ENCODE measurements around the gene ANKUB1.
A peak's percentile ranks its signal among the peaks of the same experiment; 100 is the strongest.

ANKUB1 gene

GRCh38 chr3:149726716-149727407, 65.5 kb downstream of the ANKUB1 start:
- TF ChIP-seq POLR2A (IDR thresholded peaks at IDR 0.05; ENCODE audit: extremely low read depth, insufficient read length) (no peak), MYC (IDR thresholded peaks at IDR 0.05; ENCODE audit: low read depth, low read length) (no peak), MAX (IDR thresholded peaks at IDR 0.05; ENCODE audit: low read depth, low read length) (no peak), CTCF (IDR thresholded peaks at IDR 0.05; ENCODE audit: low read depth, low read length) (no peak)
- DNase-seq (ENCODE audit: low read depth) = no peak
- H3K4me3 ChIP-seq (ENCODE audit: low read depth, low read length) = no peak overlapping the region

GRCh38 chr3:149723781-149724180, 68.6 kb downstream of the ANKUB1 start:
- TF ChIP-seq CTCF (IDR thresholded peaks at IDR 0.05; ENCODE audit: low read depth, low read length) (no peak), POLR2A (IDR thresholded peaks at IDR 0.05; ENCODE audit: extremely low read depth, insufficient read length) (no peak), MAX (IDR thresholded peaks at IDR 0.05; ENCODE audit: low read depth, low read length) (no peak), MYC (IDR thresholded peaks at IDR 0.05; ENCODE audit: low read depth, low read length) (no peak)
- H3K4me3 ChIP-seq (ENCODE audit: low read depth, low read length) = no peak overlapping the region
- no peak for DNase-seq (ENCODE audit: low read depth)

- H3K4me3 ChIP-seq (ENCODE audit: low read depth, low read length) = no peak overlapping the region
- TF ChIP-seq MAX (IDR thresholded peaks at IDR 0.05; ENCODE audit: low read depth, low read length) (no peak), MYC (IDR thresholded peaks at IDR 0.05; ENCODE audit: low read depth, low read length) (no peak), POLR2A (IDR thresholded peaks at IDR 0.05; ENCODE audit: extremely low read depth, insufficient read length) (no peak), CTCF (IDR thresholded peaks at IDR 0.05; ENCODE audit: low read depth, low read length) (no peak)
- no peak for DNase-seq (ENCODE audit: low read depth)
Observed at GRCh38 chr3:149720918-149721317, 71.4 kb downstream of the ANKUB1 start.

- peak; percentile 62 for TF ChIP-seq CTCF (IDR thresholded peaks at IDR 0.05; ENCODE audit: low read depth, low read length)
- TF ChIP-seq MAX (IDR thresholded peaks at IDR 0.05; ENCODE audit: low read depth, low read length) = no peak
- no peak for TF ChIP-seq MYC (IDR thresholded peaks at IDR 0.05; ENCODE audit: low read depth, low read length)
- no peak overlapping the region for H3K4me3 ChIP-seq (ENCODE audit: low read depth, low read length)
- peak; percentile 61 for DNase-seq (ENCODE audit: low read depth)
Observed at GRCh38 chr3:149717391-149718056, 74.8 kb downstream of the ANKUB1 start.

- TF ChIP-seq MAX (IDR thresholded peaks at IDR 0.05; ENCODE audit: low read depth, low read length) = no peak
- no peak for TF ChIP-seq POLR2A (IDR thresholded peaks at IDR 0.05; ENCODE audit: extremely low read depth, insufficient read length)
- no peak for TF ChIP-seq CTCF (IDR thresholded peaks at IDR 0.05; ENCODE audit: low read depth, low read length)
- no peak for TF ChIP-seq MYC (IDR thresholded peaks at IDR 0.05; ENCODE audit: low read depth, low read length)
- DNase-seq (ENCODE audit: low read depth) = no peak
- no peak overlapping the region for H3K4me3 ChIP-seq (ENCODE audit: low read depth, low read length)
Observed at GRCh38 chr3:149716984-149717383, 75.4 kb downstream of the ANKUB1 start.

All from NB4 (cell line).